K562 (cell line): ENCODE data around the gene PNPLA8. TPM values are rescaled to one million over a fixed set of nuclear protein-coding genes. Genes with fewer than 3 reads are reported as not detected.

ENCODE experiments used
- ARID1B ChIP-seq: fragments of 450-650 bp; IDR thresholded peaks from 2 replicates; pipeline ENCODE4 v1.6.1; 2016; ENCODE audit warnings: antibody characterized with exemption, mild to moderate bottlenecking, inconsistent platforms
- CC2D1A ChIP-seq: fragments of 450-650 bp; IDR thresholded peaks from 2 replicates; pipeline ENCODE4 v1.6.1; 2017; ENCODE audit warnings: mild to moderate bottlenecking
- ELF4 ChIP-seq: fragments of 450-650 bp; formaldehyde crosslinking; IDR thresholded peaks from 2 replicates; pipeline ENCODE4 v1.4.0; 2022; ENCODE audit warnings: missing genetic modification characterization
- FOXM1 ChIP-seq, 2 experiments: fragments of 450-650 bp in 1 of 2; sonication (generic) in 1 of 2; formaldehyde crosslinking in 1 of 2; IDR thresholded peaks; 2 replicates each; pipeline versions ENCODE4 v1.6.1 to v1.9.0; 2017 to 2022; ENCODE audit warnings: low read depth in 2 of 2, mild to moderate bottlenecking in 2 of 2, missing genetic modification reagents in 1 of 2, moderate library complexity in 1 of 2
- HNRNPK ChIP-seq: fragments of 200-400 bp; formaldehyde crosslinking; IDR thresholded peaks from one replicate; pipeline ENCODE4 v1.6.1; 2018; ENCODE audit warnings: mild to moderate bottlenecking, low read depth, low read length; ENCODE audit not compliant: poor library complexity, severe bottlenecking
- KAT7 ChIP-seq: sonication (generic); formaldehyde crosslinking; IDR thresholded peaks from 2 replicates; pipeline ENCODE4 v1.8.0; 2022; ENCODE audit warnings: missing genetic modification reagents, mild to moderate bottlenecking, borderline replicate concordance
- KLF10 ChIP-seq: fragments of 250-450 bp; sonication (Bioruptor Pico); IDR thresholded peaks from 2 replicates; pipeline ENCODE4 v1.6.1; 2021; ENCODE audit warnings: matching md5 sums
- KLF6 ChIP-seq: fragments of 250-450 bp; sonication (Bioruptor Pico); IDR thresholded peaks from 2 replicates; pipeline ENCODE4 v1.4.0; 2020; ENCODE audit warnings: mild to moderate bottlenecking, moderate library complexity, borderline replicate concordance
- MYNN ChIP-seq, 2 experiments: sonication (generic); formaldehyde crosslinking in 1 of 2; IDR thresholded peaks; 2 replicates each; pipeline versions ENCODE4 v1.5.0 to v1.6.1; 2016 to 2020; ENCODE audit warnings: antibody characterized with exemption in 1 of 2, missing genetic modification reagents in 1 of 2
- NCOA6 ChIP-seq: fragments of 450-650 bp; IDR thresholded peaks from 2 replicates; pipeline ENCODE4 v1.6.1; 2017; ENCODE audit warnings: mild to moderate bottlenecking
- NFXL1 ChIP-seq: fragments of 450-650 bp; formaldehyde crosslinking; IDR thresholded peaks from 2 replicates; pipeline ENCODE4 v1.4.0; 2021; ENCODE audit warnings: mild to moderate bottlenecking
- PHTF2 ChIP-seq: fragments of 250-450 bp; sonication (Bioruptor Pico); IDR thresholded peaks from 2 replicates; pipeline ENCODE4 v1.5.0; 2021; ENCODE audit warnings: mild to moderate bottlenecking
- RAD21 ChIP-seq, 2 experiments: fragments of 250-450 bp in 1 of 2; fragments of 450-650 bp in 1 of 2; sonication (Bioruptor Pico) in 1 of 2; formaldehyde crosslinking in 1 of 2; IDR thresholded peaks in 1 of 2; conservative IDR thresholded peaks in 1 of 2; 2 replicates each; pipeline versions ENCODE4 v1.4.0 to v1.8.0; 2020 to 2022; ENCODE audit warnings: mild to moderate bottlenecking in 2 of 2, moderate library complexity in 1 of 2
- RBBP5 ChIP-seq: fragments of 200-600 bp; sonication (generic); IDR thresholded peaks from 2 replicates; pipeline ENCODE4 v1.6.1; 2012; ENCODE audit warnings: borderline replicate concordance, mild to moderate bottlenecking, low read length, control low read depth, inconsistent platforms; ENCODE audit not compliant: insufficient read depth, poor library complexity, severe bottlenecking
- RBM25 ChIP-seq: fragments of 200-400 bp; formaldehyde crosslinking; IDR thresholded peaks from 2 replicates; pipeline ENCODE4 v1.6.1; 2018; ENCODE audit warnings: low read length, low read depth, moderate library complexity; ENCODE audit not compliant: severe bottlenecking
- TBP ChIP-seq: optimal IDR thresholded peaks from 2 replicates; pipeline ENCODE3; 2011; ENCODE audit warnings: low read depth, low read length, improper control_type of control experiment
- ZBED1 ChIP-seq: IDR thresholded peaks from 2 replicates; pipeline ENCODE4 v1.6.1; 2014
- ZNF232 ChIP-seq: sonication (generic); formaldehyde crosslinking; IDR thresholded peaks from 2 replicates; pipeline ENCODE4 v1.8.0; 2022; ENCODE audit warnings: mild to moderate bottlenecking, missing genetic modification reagents
- ZNF24 ChIP-seq: fragments of 450-650 bp; IDR thresholded peaks from 2 replicates; pipeline ENCODE4 v1.6.1; 2016
- ZNF778 ChIP-seq: fragments of 450-650 bp; formaldehyde crosslinking; IDR thresholded peaks from 2 replicates; pipeline ENCODE4 v1.4.0; 2020; ENCODE audit warnings: mild to moderate bottlenecking, moderate library complexity
- polyA plus RNA-seq, 8 experiments: library from polyadenylated mRNA; depleted of rRNA in 4 of 8; stranded (reverse) in 5 of 8; unstranded in 3 of 8; fragments of >200 nt; fragmentation: Nextera tagmentation in 2 of 8; fragmentation: Illumina TruSeq in 1 of 8; extraction: Ambion mirVana in 2 of 8; extraction: Trizol in 1 of 8; gene quantifications; 2 replicates each; pipeline versions ENCODE4 v1.2.1 to v1.2.3, GENCODE V29; 2011 to 2014; ENCODE audit warnings: inconsistent platforms in 1 of 8, missing spikeins in 1 of 8
- total RNA-seq, 7 experiments: library from RNA; depleted of rRNA in 6 of 7; stranded (reverse); fragments of >200 nt in 6 of 7; fragmentation: Illumina TruSeq in 2 of 7; extraction: Trizol in 2 of 7; gene quantifications; 2 replicates each; pipeline versions ENCODE4 v1.2.1 to v1.2.3, GENCODE V29; 2011 to 2021; ENCODE audit warnings: low replicate concordance in 1 of 7
- TF ChIP-seq, protein P1 (sequence below): sonication (generic); formaldehyde crosslinking; IDR thresholded peaks from 2 replicates; pipeline ENCODE4 v1.8.0; 2023; ENCODE audit warnings: mild to moderate bottlenecking, missing genetic modification reagents
- TF ChIP-seq, protein P2 (sequence below): sonication (generic); formaldehyde crosslinking; IDR thresholded peaks from 2 replicates; pipeline ENCODE4 v1.9.0; 2022; ENCODE audit warnings: mild to moderate bottlenecking, missing genetic modification reagents

Gene PNPLA8
- total and polyA plus RNA-seq, 9 of the 15 experiments (the other 6 are each of a cell fraction or from before 2014, with no cell fraction given), result 12.8 to 27.6 (median 16.3) TPM

DNA sequence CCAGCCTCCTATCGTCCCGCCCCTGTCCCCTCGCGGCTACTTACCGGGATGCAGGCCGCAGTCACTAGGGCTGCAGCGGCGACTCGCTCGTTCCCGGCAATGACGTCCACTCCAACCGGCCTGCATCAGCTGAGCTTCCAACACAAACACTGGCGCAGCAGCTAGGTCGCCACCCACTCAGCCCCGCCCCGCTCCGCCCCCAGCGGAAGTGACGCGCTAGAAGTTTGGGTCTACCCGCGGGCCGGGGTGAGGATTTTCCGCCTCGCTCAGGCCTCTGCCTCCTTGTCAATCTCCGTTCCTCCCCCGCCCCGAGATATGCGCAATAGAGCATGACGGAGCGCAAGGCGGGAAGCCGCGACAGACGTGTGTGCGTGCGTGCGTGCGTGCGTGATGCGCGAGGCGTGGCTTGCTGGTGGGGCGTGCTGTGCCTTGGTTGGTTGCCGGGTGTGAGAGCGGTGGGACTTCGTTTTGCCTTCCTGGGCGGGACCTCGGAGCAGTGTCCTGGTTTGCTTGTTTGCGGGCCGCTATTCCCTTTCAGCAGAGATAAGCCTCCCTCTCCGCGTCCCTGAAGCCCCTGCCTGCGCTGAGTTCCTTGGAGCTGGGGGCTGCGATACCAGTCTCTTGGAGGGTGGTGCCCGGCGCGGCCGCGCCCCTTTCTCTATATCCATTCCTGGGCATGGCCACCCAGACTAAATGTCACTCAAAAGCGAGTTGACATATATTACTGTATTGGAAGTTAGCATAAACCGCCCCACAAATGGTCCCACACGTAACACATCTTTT, at the start of gene PNPLA8 (continued):
- TF ChIP-seq, protein P1, sequence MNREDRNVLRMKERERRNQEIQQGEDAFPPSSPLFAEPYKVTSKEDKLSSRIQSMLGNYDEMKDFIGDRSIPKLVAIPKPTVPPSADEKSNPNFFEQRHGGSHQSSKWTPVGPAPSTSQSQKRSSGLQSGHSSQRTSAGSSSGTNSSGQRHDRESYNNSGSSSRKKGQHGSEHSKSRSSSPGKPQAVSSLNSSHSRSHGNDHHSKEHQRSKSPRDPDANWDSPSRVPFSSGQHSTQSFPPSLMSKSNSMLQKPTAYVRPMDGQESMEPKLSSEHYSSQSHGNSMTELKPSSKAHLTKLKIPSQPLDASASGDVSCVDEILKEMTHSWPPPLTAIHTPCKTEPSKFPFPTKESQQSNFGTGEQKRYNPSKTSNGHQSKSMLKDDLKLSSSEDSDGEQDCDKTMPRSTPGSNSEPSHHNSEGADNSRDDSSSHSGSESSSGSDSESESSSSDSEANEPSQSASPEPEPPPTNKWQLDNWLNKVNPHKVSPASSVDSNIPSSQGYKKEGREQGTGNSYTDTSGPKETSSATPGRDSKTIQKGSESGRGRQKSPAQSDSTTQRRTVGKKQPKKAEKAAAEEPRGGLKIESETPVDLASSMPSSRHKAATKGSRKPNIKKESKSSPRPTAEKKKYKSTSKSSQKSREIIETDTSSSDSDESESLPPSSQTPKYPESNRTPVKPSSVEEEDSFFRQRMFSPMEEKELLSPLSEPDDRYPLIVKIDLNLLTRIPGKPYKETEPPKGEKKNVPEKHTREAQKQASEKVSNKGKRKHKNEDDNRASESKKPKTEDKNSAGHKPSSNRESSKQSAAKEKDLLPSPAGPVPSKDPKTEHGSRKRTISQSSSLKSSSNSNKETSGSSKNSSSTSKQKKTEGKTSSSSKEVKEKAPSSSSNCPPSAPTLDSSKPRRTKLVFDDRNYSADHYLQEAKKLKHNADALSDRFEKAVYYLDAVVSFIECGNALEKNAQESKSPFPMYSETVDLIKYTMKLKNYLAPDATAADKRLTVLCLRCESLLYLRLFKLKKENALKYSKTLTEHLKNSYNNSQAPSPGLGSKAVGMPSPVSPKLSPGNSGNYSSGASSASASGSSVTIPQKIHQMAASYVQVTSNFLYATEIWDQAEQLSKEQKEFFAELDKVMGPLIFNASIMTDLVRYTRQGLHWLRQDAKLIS, result peak; percentile 40; the same call in 1 of the 2 replicates
- 0 out of 2 replicates have a peak, but pooled peaks have one; percentile 35 for TF ChIP-seq PHTF2
- 0 out of 2 replicates have a peak, but pooled peaks have one; percentile 13 for TF ChIP-seq CC2D1A
- TF ChIP-seq TBP, result peak; percentile 90
- TF ChIP-seq KAT7 (CRISPR knock-in tag), result peak; percentile 84; the same call in 1 of the 2 replicates
- TF ChIP-seq RAD21 (CRISPR knock-in tag; conservative IDR thresholded peaks at IDR 0.05 in 1 of 2, IDR thresholded peaks at IDR 0.05 in 1 of 2), result peak in 1 of 2 experiments; percentile 5; a peak in 1 of 4 replicates
- TF ChIP-seq, protein P2, sequence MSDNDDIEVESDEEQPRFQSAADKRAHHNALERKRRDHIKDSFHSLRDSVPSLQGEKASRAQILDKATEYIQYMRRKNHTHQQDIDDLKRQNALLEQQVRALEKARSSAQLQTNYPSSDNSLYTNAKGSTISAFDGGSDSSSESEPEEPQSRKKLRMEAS (CRISPR knock-in tag), result peak; percentile 97
- TF ChIP-seq MYNN (IDR thresholded peaks at IDR 0.05), result peak; percentile 51; the same call in 1 of the 2 replicates
- no peak for TF ChIP-seq MYNN (CRISPR knock-in tag; IDR thresholded peaks at IDR 0.05)
- TF ChIP-seq NCOA6, result peak; percentile 98
- TF ChIP-seq ZNF232 (CRISPR knock-in tag), result no peak; the same call in 1 of the 2 replicates
- peak; percentile 69; the same call in 1 of the 2 replicates for TF ChIP-seq ELF4 (CRISPR knock-in tag)
- TF ChIP-seq RBM25, result peak; percentile 37
- TF ChIP-seq NFXL1 (CRISPR knock-in tag), result no peak
- 0 out of 2 replicates have a peak, but pooled peaks have one; percentile 9 for TF ChIP-seq ZNF24
- TF ChIP-seq KLF6 (CRISPR knock-in tag), result peak; percentile 71; the same call in 1 of the 2 replicates
- TF ChIP-seq ZNF778 (CRISPR knock-in tag), result no peak
- TF ChIP-seq ARID1B, result peak; percentile 18
- TF ChIP-seq HNRNPK, result no peak
- TF ChIP-seq ZBED1, result peak; percentile 75; the same call in 1 of the 2 replicates
- peak; percentile 42 for TF ChIP-seq FOXM1 (IDR thresholded peaks at IDR 0.05; ENCODE audit: low read depth)
- TF ChIP-seq FOXM1 (CRISPR knock-in tag; IDR thresholded peaks at IDR 0.05; ENCODE audit: low read depth), result peak; percentile 51; the same call in 1 of the 2 replicates
- TF ChIP-seq KLF10 (CRISPR knock-in tag), result no peak
- TF ChIP-seq RBBP5, result peak; percentile 93
